Smooth muscle cell (in vitro differentiated cells): ENCODE results near the gene MIPOL1. TPM values are rescaled to one million over a fixed set of nuclear protein-coding genes. Genes with fewer than 3 reads are reported as not detected.

Experiments
- DNase-seq: peaks from one replicate; lab custom pipeline; 2025; ENCODE audit not compliant: unreplicated experiment; lab: John Stamatoyannopoulos, UW
- H2AFZ ChIP-seq: fragments of 200-600 bp; sonication (generic); 2 replicates; pipeline ENCODE4 v1.6.0; 2016; ENCODE audit warnings: antibody characterized with exemption, low read depth, mild to moderate bottlenecking
- H3F3A ChIP-seq: fragments of 200-600 bp; sonication (generic); 2 replicates; pipeline ENCODE4 v1.6.0; 2017; ENCODE audit warnings: antibody characterized with exemption, low read depth
- H3K27ac ChIP-seq: fragments of 200-600 bp; sonication (generic); 2 replicates; pipeline ENCODE4 v1.5.1; 2016; ENCODE audit warnings: low read depth, mild to moderate bottlenecking
- H3K27me3 ChIP-seq: fragments of 200-600 bp; sonication (generic); 2 replicates; pipeline ENCODE4 v1.6.1; 2016; ENCODE audit warnings: low read depth, mild to moderate bottlenecking
- H3K36me3 ChIP-seq: fragments of 200-600 bp; sonication (generic); 2 replicates; pipeline ENCODE4 v1.5.1; 2016; ENCODE audit warnings: low read depth
- H3K4me1 ChIP-seq: fragments of 200-600 bp; sonication (generic); 2 replicates; pipeline ENCODE4 v1.5.1; 2016; ENCODE audit warnings: low read depth
- H3K4me2 ChIP-seq: fragments of 200-600 bp; sonication (generic); 2 replicates; pipeline ENCODE4 v1.6.0; 2016; ENCODE audit warnings: mild to moderate bottlenecking
- H3K4me3 ChIP-seq: fragments of 200-600 bp; sonication (generic); 2 replicates; pipeline ENCODE4 v1.5.1; 2016; ENCODE audit warnings: mild to moderate bottlenecking
- H3K79me2 ChIP-seq: fragments of 200-600 bp; sonication (generic); 2 replicates; pipeline ENCODE4 v1.6.0; 2016; ENCODE audit warnings: low read depth, mild to moderate bottlenecking
- H3K9ac ChIP-seq: fragments of 200-600 bp; sonication (generic); 2 replicates; pipeline ENCODE4 v1.6.0; 2016; ENCODE audit warnings: low read depth
- H3K9me3 ChIP-seq: fragments of 200-600 bp; sonication (generic); replicated peaks from 2 replicates; pipeline ENCODE4 v1.5.1; 2016; ENCODE audit warnings: low read depth
- H4K20me1 ChIP-seq: fragments of 200-600 bp; sonication (generic); 2 replicates; pipeline ENCODE4 v1.6.0; 2016; ENCODE audit warnings: low read depth
- CTCF ChIP-seq: fragments of 200-600 bp; sonication (generic); IDR thresholded peaks from 2 replicates; pipeline ENCODE4 v1.5.1; 2017; ENCODE audit warnings: borderline replicate concordance, mild to moderate bottlenecking, antibody characterized with exemption; ENCODE audit not compliant: insufficient read depth, poor library complexity, severe bottlenecking
- WGBS: methylation state at CpG from one replicate; pipeline ENCODE4 v1.1.7; 2016; ENCODE audit warnings: low lambda C conversion rate; 5-methylcytosine and 5-hydroxymethylcytosine counted together
- polyA plus RNA-seq: library from polyadenylated mRNA; unstranded; fragments of >200 nt; fragmentation: Nextera tagmentation; extraction: Ambion mirVana; gene quantifications from 2 replicates; pipeline ENCODE4 v1.2.1, GENCODE V29; 2016
- total RNA-seq: library from RNA; depleted of rRNA; stranded (reverse); fragments of >200 nt; gene quantifications from 2 replicates; pipeline ENCODE4 v1.2.3, GENCODE V29; 2014

Gene MIPOL1
- total and polyA plus RNA-seq, 2 experiments from 2014 or later = 3.2 to 5.1 TPM

GRCh38 chr14:37262649-37263048, 64.9 kb downstream of the MIPOL1 start:
- no peaks in the 10 kb centered on the region for H3K27me3 ChIP-seq
- no peak overlapping the region for H3K4me2 ChIP-seq
- no peak overlapping the region for H3K27ac ChIP-seq
- no peaks in the 10 kb centered on the region for H3K36me3 ChIP-seq
- no peaks in the 10 kb centered on the region for H3K4me1 ChIP-seq
- H3F3A ChIP-seq = no peaks in the 10 kb centered on the region
- H4K20me1 ChIP-seq = no peaks in the 10 kb centered on the region
- no peaks in the 10 kb centered on the region for H3K79me2 ChIP-seq
- no peak for DNase-seq
- 56% methylated on average over 2 of the region's 2 CpGs for WGBS
- TF ChIP-seq CTCF = no peak
- H3K9ac ChIP-seq = no peak overlapping the region
- H3K9me3 ChIP-seq = no peaks in the 10 kb centered on the region
- no peak overlapping the region for H3K4me3 ChIP-seq
- H2AFZ ChIP-seq = no peak overlapping the region

- Histone ChIP-seq H4K20me1 (no peaks in the 10 kb centered on the region), H3K9ac (no peak overlapping the region), H2AFZ (no peak overlapping the region), H3K27me3 (no peaks in the 10 kb centered on the region), H3K4me2 (peak overlapping the region; percentile 17), H3K79me2 (no peaks in the 10 kb centered on the region), H3K36me3 (no peaks in the 10 kb centered on the region), H3K27ac (no peak overlapping the region), H3F3A (no peaks in the 10 kb centered on the region), H3K4me1 (no peaks in the 10 kb centered on the region), H3K9me3 (no peaks in the 10 kb centered on the region), H3K4me3 (peak overlapping the region; percentile 4)
- 30% methylated on average over 3 of the region's 3 CpGs for WGBS
- no peak for TF ChIP-seq CTCF
- no peak for DNase-seq
These were observed 66.0 kb downstream of the MIPOL1 start for GRCh38 chr14:37263656-37264236.

GRCh38 chr14:37268788-37269187, 71.1 kb downstream of the MIPOL1 start:
- no peak overlapping the region for H3K9ac ChIP-seq
- no peaks in the 10 kb centered on the region for H3K9me3 ChIP-seq
- no peak overlapping the region for H3K27ac ChIP-seq
- no peaks in the 10 kb centered on the region for H3K36me3 ChIP-seq
- H3K27me3 ChIP-seq = no peaks in the 10 kb centered on the region
- no peak overlapping the region for H3K4me2 ChIP-seq
- no peak for TF ChIP-seq CTCF
- H3K4me3 ChIP-seq = no peak overlapping the region
- H3K4me1 ChIP-seq = no peaks in the 10 kb centered on the region
- H3F3A ChIP-seq = no peaks in the 10 kb centered on the region
- H3K79me2 ChIP-seq = no peaks in the 10 kb centered on the region
- H4K20me1 ChIP-seq = no peaks in the 10 kb centered on the region
- no peak overlapping the region for H2AFZ ChIP-seq
- no peak for DNase-seq

- 90% methylated on average over 3 of the region's 3 CpGs for WGBS
- no peaks in the 10 kb centered on the region for H3K36me3 ChIP-seq
- H3K27me3 ChIP-seq = no peaks in the 10 kb centered on the region
- no peak overlapping the region for H2AFZ ChIP-seq
- no peaks in the 10 kb centered on the region for H3K4me1 ChIP-seq
- no peak overlapping the region for H3K4me2 ChIP-seq
- H4K20me1 ChIP-seq = no peaks in the 10 kb centered on the region
- TF ChIP-seq CTCF = no peak
- H3K9ac ChIP-seq = no peak overlapping the region
- DNase-seq = no peak
- no peak overlapping the region for H3K27ac ChIP-seq
- no peak overlapping the region for H3K4me3 ChIP-seq
- no peaks in the 10 kb centered on the region for H3K79me2 ChIP-seq
- no peaks in the 10 kb centered on the region for H3K9me3 ChIP-seq
- no peaks in the 10 kb centered on the region for H3F3A ChIP-seq
These were observed 72.9 kb downstream of the MIPOL1 start for GRCh38 chr14:37270629-37271028.
